ENCODE measurements around the gene EGFL8. TPM values are rescaled to one million over a fixed set of nuclear protein-coding genes. Genes with fewer than 3 reads are reported as not detected.

EGFL8 gene
- total RNA-seq, 2 donors from 2014 or later: 4.8 to 5.2 TPM

DNA sequence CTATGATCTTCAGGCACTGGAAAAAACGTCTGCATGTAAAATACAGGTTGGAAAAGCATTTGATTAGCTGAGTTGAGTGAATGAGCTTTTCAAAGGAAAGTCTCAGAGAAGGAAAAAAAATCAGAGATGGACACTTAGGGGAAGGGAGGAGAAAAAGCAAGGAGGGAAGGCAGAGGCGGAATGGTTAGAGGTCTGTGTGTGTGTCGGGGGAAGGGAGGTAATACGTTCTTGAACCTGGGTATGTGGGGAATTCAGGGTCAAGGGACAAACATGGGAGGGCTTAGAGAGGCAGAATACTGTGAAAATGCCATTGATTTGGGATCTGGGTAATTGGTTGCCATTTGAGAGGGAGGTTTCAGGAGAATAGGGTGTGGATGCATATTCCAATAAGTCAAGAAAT, 17.7 kb upstream of the EGFL8 start:
- Histone ChIP-seq H3K9me3 (no peaks in the 10 kb centered on the region), H3K4me3 (no peak overlapping the region), H3K27ac (no peak overlapping the region), H3K36me3 (no peaks in the 10 kb centered on the region), H3K27me3 (no peaks in the 10 kb centered on the region), H3K4me1 (peaks cover 0 to 4% of the 10 kb centered on the region in 2 donors)
- no peak for DNase-seq (ENCODE audit: low spot score)
- TF ChIP-seq, protein P1, sequence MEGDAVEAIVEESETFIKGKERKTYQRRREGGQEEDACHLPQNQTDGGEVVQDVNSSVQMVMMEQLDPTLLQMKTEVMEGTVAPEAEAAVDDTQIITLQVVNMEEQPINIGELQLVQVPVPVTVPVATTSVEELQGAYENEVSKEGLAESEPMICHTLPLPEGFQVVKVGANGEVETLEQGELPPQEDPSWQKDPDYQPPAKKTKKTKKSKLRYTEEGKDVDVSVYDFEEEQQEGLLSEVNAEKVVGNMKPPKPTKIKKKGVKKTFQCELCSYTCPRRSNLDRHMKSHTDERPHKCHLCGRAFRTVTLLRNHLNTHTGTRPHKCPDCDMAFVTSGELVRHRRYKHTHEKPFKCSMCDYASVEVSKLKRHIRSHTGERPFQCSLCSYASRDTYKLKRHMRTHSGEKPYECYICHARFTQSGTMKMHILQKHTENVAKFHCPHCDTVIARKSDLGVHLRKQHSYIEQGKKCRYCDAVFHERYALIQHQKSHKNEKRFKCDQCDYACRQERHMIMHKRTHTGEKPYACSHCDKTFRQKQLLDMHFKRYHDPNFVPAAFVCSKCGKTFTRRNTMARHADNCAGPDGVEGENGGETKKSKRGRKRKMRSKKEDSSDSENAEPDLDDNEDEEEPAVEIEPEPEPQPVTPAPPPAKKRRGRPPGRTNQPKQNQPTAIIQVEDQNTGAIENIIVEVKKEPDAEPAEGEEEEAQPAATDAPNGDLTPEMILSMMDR (IDR thresholded peaks at IDR 0.05): no peak

DNA sequence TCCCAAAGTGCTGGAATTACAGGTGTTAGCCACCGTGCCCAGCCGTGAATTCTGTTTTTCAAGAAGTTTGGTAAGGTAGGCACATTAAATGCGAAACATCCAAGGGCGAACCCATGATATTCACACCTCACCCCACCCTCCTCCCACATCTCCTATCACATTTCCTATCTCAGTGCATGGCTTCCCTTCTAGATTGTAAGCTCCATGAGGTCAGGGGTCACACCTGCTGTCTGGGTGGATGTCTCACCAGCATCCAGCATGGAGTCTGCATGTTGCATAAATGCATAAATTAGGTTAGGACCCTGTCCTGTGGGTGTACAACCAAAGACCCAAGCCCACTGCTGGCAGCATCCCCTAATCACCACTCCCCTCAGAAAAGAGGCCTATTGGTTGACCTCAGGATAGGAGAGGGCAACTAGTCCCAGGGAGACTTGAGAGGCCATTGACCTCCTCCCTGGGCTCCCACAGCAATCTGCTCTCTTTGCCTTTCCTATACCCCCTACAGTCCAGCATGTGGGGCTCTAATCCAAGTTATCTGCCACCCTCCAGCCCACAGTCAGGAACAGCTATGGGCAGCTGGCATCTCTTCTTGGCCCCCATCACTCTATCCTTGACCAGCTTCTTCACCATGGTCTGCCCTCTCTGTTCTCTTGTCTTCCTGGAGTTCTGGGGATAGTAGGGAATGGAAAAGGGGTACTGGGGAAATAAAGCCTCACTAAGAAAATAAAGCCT, 16.8 kb upstream of the EGFL8 start:
- no peak overlapping the region for H3K4me3 ChIP-seq
- no peaks in the 10 kb centered on the region for H3K36me3 ChIP-seq
- no peaks in the 10 kb centered on the region for H3K27me3 ChIP-seq
- peaks cover 0 to 11% of the 10 kb centered on the region in 2 donors for H3K4me1 ChIP-seq
- TF ChIP-seq, protein P1 (IDR thresholded peaks at IDR 0.05): no peak
- H3K27ac ChIP-seq: no peak overlapping the region
- DNase-seq (ENCODE audit: low spot score): no peak
- H3K9me3 ChIP-seq: no peaks in the 10 kb centered on the region

DNA sequence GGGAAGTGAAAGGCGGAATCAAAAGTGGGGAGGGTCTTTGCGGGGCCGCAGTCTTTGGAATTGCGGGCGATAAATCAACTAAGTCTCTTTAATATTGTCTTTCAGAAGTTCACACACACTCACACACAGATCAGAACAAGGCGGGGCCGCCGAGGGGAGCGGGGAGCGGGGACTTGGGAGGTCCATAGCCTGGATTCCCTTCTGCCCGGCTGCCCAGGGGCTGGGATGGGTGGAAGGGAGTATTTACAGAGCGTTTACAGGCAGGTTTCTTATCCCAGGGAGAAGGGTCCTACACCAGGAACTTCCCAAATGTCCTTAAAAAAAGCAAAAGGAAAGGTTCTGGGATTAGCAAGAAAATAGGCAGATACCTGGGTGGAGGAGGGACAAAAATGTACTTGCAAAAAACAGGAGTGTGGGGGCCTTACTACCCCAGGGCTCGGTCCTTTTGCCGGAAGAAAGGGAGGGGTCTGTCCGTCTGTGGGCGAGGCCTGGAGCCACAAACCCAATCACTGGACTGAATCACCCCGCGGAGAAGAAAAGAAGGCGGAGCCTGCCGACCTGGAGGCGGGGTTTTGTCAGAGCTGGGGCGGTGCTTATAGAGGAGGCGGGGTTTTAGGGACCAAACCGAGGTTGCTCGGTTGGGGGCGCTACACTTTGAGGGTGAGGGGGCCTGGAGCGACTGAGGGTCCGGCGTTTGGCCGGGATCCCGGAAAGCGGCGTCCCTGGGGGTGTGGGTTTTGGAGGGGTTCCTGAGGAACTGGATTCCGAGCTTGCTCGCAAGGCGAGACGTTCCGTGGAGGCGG, 15.9 kb upstream of the EGFL8 start:
- Histone ChIP-seq H3K4me1 (peaks cover 0 to 20% of the 10 kb centered on the region in 2 donors), H3K9me3 (no peaks in the 10 kb centered on the region), H3K27me3 (no peaks in the 10 kb centered on the region), H3K36me3 (no peaks in the 10 kb centered on the region), H3K27ac (no peak overlapping the region), H3K4me3 (peak overlapping the region; percentile 30 to 41)
- peak; percentile 78 for DNase-seq (ENCODE audit: low spot score)
- TF ChIP-seq, protein P1 (IDR thresholded peaks at IDR 0.05): peak in 1 of 2 donors; percentile 40

DNA sequence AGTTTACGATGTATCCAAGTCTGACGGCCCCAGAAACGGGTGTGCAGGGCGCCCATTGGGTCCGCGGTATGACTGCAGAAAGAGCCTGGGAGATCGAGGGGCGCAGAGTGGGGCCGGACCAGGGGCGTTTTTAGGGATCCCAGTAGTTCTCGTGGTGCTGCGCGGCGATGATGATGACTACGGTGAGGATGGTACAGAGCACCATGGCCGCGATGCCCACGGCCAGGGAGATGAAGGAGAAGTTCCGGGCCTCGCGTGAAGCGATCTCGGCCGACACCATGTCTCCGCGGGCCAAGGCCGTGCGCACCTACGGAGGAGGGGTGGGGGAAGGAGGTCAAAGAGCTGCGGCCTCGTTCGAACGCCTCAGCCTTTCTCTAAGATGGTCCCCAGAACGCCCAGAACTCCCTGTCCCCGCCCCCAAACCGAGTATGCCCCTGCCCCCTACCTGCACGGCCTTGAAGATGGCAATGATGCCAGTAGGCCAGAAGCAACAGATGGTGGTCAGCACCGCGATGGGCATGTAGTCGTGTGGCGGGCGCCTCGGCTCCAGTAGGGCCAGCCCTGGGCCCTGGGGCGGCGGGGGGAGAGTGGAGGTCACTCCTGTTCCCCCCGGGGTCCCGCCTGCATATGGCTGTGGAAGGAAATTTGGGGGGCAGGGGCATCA, 15.2 kb upstream of the EGFL8 start:
- TF ChIP-seq, protein P1 (IDR thresholded peaks at IDR 0.05): no peak
- Histone ChIP-seq H3K36me3 (no peaks in the 10 kb centered on the region), H3K4me3 (peak overlapping the region; percentile 30 to 41), H3K27ac (no peak overlapping the region), H3K27me3 (no peaks in the 10 kb centered on the region), H3K9me3 (no peaks in the 10 kb centered on the region), H3K4me1 (peaks cover 0 to 23% of the 10 kb centered on the region in 2 donors)
- DNase-seq (ENCODE audit: low spot score): no peak

DNA sequence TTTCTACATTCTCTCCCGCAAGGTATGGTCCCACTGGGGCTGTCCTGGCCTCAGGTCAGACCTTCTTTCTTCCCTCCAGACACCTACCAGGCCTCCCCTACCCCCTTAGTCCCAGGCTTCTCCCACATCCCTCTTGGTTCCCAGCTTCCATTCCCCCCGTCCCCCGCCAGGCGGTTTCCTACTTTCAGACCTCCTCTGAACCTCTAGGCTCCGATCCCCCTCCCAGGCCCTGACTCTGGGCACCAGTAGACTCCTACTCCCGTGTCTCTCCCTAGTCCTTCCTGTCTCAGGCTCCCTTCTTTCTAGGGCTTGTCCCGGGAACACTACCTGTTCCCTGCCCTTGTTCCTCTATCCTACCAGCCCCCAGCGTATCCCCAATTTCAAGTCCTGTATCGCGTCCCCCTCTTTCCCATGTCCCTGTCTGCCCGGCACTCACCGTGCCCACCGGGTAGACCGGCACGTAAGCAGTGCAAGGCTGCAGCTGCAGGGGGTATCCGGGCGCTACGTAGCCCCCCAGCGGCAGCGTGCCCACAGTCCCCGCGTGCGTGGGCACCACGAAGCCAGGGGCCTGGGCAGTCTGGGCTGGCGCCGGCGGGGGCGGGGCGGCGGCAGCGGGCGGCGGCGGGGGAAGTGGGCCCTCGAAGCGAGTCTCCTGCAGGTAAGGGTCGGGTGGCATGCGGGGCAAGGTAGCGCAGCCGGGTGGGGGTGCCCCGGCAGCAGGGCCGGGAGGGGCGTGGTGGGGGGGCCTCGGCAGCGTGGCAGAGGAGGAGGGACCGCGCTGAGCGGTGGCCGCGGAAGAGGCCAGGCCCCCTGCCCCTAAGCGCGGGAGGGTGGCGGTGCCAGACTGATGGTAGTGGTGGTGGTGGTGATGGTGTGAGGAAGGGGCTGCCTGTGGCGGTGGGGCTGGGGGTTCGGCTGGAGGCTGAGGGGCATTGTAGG, 14.2 kb upstream of the EGFL8 start:
- TF ChIP-seq, protein P1 (IDR thresholded peaks at IDR 0.05): no peak
- Histone ChIP-seq H3K27me3 (no peaks in the 10 kb centered on the region), H3K4me3 (peak overlapping the region in 1 of 2 donors; percentile 15), H3K36me3 (no peaks in the 10 kb centered on the region), H3K4me1 (peaks cover 0 to 31% of the 10 kb centered on the region in 2 donors), H3K9me3 (no peaks in the 10 kb centered on the region), H3K27ac (no peak overlapping the region)
- DNase-seq (ENCODE audit: low spot score): no peak
